ENCODE results near the gene ERICH6B. TPM values are rescaled to one million over a fixed set of nuclear protein-coding genes. Genes with fewer than 3 reads are reported as not detected.

Gene ERICH6B
- total RNA-seq, 1 donor from 2014 or later = not detected

DNA sequence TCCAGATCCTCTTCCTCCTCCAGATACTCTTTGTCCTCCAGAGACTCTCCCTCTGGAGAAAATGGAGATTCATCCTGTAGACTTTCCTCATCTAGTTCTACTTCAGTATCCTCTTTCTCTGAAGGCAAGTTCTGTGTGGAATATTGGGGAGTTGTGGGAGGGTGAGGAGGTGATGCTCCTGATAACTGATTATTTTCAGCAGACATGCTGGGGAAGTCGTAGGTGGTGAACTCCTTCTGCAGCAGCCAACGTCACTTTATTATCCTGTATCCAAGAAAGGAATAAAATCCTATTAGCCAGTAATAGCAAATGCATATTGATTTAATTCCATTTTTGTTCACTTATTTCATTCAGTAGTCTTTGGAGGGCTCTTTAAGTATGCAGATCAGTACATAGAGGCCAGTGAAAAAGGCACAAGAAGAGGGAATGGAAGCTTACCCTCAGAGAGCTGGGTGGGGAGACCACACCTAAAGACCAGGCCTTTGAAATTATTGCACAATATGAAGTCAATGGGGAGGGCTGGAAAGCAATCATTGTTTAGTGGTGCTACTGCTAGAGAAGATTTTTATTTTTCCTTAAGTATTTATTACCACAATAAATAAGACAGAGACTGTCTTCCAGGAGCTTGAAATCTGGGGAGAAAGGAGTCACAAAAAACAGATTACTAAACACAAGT is 18.6 kb downstream of the ERICH6B start:
- Mint-ChIP-seq H3K27me3 (peaks cover 25% of the 10 kb centered on the region), H3K36me3 (no peaks in the 10 kb centered on the region), H3K4me1 (ENCODE audit: unreplicated experiment) (no peaks in the 10 kb centered on the region), H3K4me3 (no peak overlapping the region), H3K27ac (no peak overlapping the region), H3K9me3 (peaks cover 8% of the 10 kb centered on the region)
- TF ChIP-seq, protein P1, sequence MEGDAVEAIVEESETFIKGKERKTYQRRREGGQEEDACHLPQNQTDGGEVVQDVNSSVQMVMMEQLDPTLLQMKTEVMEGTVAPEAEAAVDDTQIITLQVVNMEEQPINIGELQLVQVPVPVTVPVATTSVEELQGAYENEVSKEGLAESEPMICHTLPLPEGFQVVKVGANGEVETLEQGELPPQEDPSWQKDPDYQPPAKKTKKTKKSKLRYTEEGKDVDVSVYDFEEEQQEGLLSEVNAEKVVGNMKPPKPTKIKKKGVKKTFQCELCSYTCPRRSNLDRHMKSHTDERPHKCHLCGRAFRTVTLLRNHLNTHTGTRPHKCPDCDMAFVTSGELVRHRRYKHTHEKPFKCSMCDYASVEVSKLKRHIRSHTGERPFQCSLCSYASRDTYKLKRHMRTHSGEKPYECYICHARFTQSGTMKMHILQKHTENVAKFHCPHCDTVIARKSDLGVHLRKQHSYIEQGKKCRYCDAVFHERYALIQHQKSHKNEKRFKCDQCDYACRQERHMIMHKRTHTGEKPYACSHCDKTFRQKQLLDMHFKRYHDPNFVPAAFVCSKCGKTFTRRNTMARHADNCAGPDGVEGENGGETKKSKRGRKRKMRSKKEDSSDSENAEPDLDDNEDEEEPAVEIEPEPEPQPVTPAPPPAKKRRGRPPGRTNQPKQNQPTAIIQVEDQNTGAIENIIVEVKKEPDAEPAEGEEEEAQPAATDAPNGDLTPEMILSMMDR (conservative IDR thresholded peaks at IDR 0.05) = no peak
- DNase-seq (ENCODE audit: extremely low spot score, unreplicated experiment) = no peak

DNA sequence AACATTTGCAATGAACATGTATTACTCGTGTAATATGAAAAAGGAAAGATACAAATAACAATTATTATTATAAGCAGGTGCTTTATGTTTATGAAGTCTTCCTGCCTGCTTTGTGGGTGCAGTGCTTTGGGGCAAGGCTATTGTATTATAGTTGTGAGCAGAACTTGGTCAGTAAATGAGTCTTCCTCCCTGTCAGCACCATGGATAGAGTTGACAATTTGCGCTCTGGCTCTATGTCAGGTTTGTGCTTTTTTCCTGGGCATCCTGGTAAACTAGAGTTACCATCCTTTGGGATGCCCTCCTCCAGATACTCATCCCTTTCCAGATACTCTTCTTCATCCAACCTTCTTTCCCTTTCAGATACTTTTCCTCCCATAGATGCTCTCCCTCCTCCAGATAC is 19.6 kb downstream of the ERICH6B start:
- TF ChIP-seq, protein P1 (conservative IDR thresholded peaks at IDR 0.05) = no peak
- Mint-ChIP-seq H3K4me3 (no peak overlapping the region), H3K4me1 (ENCODE audit: unreplicated experiment) (no peaks in the 10 kb centered on the region), H3K27ac (no peak overlapping the region), H3K27me3 (peaks cover 25% of the 10 kb centered on the region), H3K36me3 (no peaks in the 10 kb centered on the region), H3K9me3 (peaks cover 7% of the 10 kb centered on the region)
- DNase-seq (ENCODE audit: extremely low spot score, unreplicated experiment) = no peak

DNA sequence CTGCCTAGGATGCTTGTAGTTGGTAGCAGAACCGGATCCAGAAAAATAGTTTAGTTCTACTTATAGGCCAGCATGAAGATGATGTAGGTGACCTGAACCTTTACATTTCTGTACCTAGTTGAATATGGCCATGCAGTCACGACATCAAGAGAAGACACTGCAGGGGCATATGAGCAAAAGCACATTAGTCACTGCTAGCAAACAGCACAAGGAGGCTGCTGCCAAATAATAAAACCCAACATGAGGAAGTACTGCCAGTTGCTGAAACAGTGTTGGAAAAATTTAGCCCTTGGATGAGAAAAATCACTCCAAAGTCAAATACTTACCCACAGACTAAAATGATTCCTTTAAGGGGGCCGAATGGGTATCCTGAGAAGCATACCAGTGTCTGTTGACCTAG is 20.8 kb downstream of the ERICH6B start:
- TF ChIP-seq, protein P1 (conservative IDR thresholded peaks at IDR 0.05) = no peak
- Mint-ChIP-seq H3K4me1 (ENCODE audit: unreplicated experiment) (no peaks in the 10 kb centered on the region), H3K9me3 (no peaks in the 10 kb centered on the region), H3K36me3 (no peaks in the 10 kb centered on the region), H3K4me3 (no peak overlapping the region), H3K27ac (no peak overlapping the region), H3K27me3 (peaks cover 25% of the 10 kb centered on the region)
- no peak for DNase-seq (ENCODE audit: extremely low spot score, unreplicated experiment)

DNA sequence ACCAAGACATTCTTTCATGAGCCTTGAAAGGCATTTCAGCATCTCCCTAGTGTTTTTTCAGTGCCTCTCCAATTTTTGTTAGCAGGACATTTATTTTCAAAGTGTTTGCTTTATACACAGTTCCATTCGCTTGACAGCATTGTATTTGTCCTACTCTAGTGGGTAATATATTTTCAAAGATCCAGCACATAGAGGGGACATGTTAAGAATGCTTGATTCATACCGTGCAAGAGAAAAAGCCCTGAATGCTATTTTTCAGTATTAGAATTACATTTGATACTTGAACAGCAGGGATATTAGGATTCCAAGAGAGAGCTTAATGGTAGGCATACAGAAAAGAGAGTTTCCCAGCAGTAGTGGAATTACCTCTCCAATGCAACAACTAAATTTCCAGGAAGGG is 21.3 kb downstream of the ERICH6B start:
- Mint-ChIP-seq H3K4me3 (no peak overlapping the region), H3K27ac (no peak overlapping the region), H3K36me3 (no peaks in the 10 kb centered on the region), H3K9me3 (no peaks in the 10 kb centered on the region), H3K4me1 (ENCODE audit: unreplicated experiment) (no peaks in the 10 kb centered on the region), H3K27me3 (peaks cover 25% of the 10 kb centered on the region)
- TF ChIP-seq, protein P1 (conservative IDR thresholded peaks at IDR 0.05) = no peak
- DNase-seq (ENCODE audit: extremely low spot score, unreplicated experiment) = no peak

DNA sequence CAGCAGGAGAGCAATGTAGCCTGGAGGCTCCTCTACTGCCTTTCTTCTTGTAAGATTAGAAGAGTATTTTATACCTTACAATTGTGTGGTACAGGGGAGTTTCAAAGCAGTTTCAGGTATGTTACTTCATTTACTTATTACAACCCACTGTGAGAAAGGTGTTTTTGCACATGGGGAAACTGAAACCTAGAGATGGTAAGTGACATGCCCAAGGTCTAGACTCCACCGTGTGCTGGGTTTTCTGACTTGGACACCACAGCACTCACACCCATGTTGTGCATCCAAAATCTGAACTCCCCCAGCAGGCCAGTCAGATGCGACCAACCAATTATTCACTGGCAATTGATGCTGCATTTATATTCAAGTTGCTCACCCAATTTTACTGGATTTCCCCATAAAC is 22.8 kb downstream of the ERICH6B start:
- Mint-ChIP-seq H3K4me1 (ENCODE audit: unreplicated experiment) (no peaks in the 10 kb centered on the region), H3K36me3 (no peaks in the 10 kb centered on the region)
- no peak for DNase-seq (ENCODE audit: extremely low spot score, unreplicated experiment)

More for the DNA sequence above, 22.8 kb downstream of the ERICH6B start:
- TF ChIP-seq, protein P1 (conservative IDR thresholded peaks at IDR 0.05) = no peak
- Mint-ChIP-seq H3K27me3 (peaks cover 27% of the 10 kb centered on the region), H3K9me3 (no peaks in the 10 kb centered on the region), H3K4me3 (no peak overlapping the region), H3K27ac (no peak overlapping the region)
